ENCODE measurements around the gene MAP4K1. TPM values are rescaled to one million over a fixed set of nuclear protein-coding genes. Genes with fewer than 3 reads are reported as not detected.

The MAP4K1 gene
- total RNA-seq, 2 donors from 2014 or later, result 12.3 to 17.8 TPM

DNA sequence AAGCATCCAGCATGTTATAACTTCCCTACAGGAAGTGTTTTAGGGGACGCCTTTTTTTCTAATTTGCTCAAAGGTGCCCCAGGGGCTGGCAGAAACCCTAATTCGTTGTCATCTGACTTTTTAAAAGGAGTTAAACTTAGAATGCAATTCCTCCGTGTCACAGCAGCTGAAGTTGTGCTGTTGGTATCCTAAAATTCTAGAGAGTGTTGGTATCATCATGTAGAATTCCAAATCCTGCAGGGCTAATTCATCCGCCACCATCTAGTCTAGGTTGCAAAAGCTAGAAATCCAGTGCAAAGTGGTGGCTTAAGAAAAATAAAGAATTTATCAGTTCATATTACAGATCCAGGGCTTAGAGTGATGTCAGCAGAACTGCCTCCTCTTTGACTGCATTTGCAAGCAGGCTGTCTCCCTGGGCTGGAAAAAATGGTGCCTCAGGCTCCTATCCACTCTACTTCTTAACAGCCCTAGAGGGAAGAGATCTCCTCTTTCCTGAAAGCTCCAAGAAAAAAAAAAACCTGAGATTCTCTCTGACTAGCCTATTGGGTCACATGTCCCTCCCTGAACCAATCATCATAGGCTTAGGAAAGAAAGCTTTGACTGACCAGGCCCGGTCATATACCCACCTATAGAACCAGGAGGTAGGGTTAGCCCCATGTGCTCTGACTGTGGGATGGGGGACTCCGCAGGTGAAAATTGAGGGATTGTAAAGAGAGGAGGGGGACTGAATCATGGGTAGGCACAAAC, 73.0 kb downstream of the MAP4K1 start:
- no peaks in the 10 kb centered on the region for H3K9me3 Mint-ChIP-seq
- TF ChIP-seq, protein P1, sequence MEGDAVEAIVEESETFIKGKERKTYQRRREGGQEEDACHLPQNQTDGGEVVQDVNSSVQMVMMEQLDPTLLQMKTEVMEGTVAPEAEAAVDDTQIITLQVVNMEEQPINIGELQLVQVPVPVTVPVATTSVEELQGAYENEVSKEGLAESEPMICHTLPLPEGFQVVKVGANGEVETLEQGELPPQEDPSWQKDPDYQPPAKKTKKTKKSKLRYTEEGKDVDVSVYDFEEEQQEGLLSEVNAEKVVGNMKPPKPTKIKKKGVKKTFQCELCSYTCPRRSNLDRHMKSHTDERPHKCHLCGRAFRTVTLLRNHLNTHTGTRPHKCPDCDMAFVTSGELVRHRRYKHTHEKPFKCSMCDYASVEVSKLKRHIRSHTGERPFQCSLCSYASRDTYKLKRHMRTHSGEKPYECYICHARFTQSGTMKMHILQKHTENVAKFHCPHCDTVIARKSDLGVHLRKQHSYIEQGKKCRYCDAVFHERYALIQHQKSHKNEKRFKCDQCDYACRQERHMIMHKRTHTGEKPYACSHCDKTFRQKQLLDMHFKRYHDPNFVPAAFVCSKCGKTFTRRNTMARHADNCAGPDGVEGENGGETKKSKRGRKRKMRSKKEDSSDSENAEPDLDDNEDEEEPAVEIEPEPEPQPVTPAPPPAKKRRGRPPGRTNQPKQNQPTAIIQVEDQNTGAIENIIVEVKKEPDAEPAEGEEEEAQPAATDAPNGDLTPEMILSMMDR (conservative IDR thresholded peaks at IDR 0.05), result peak; percentile 71
- H3K27me3 Mint-ChIP-seq (ENCODE audit: insufficient read depth), result no peaks in the 10 kb centered on the region
- 74 to 81% methylated on average over 6 of the region's 6 CpGs for WGBS, 2 experiments (ENCODE audit: insufficient coverage in 1 of 2, insufficient read length in 1 of 2)
- H3K4me3 ChIP-seq (ENCODE audit: low read length), result no peak overlapping the region
- no peaks in the 10 kb centered on the region for H3K27me3 ChIP-seq (ENCODE audit: control insufficient read depth, insufficient read depth, low read length, poor library complexity, severe bottlenecking)
- H3K27ac Mint-ChIP-seq, result peak overlapping the region; percentile 44
- no peaks in the 10 kb centered on the region for H3K9me3 ChIP-seq (ENCODE audit: control insufficient read depth, low read length)
- peaks cover 4% of the 10 kb centered on the region for H3K4me1 Mint-ChIP-seq
- DNase-seq, result no peak
- no peak overlapping the region for H3K9ac ChIP-seq (ENCODE audit: extremely low read depth, low read length, poor library complexity, severe bottlenecking)
- H3K4me1 ChIP-seq (ENCODE audit: control insufficient read depth, insufficient read depth, low read length), result no peaks in the 10 kb centered on the region
- H3K36me3 Mint-ChIP-seq (ENCODE audit: low read depth), result no peaks in the 10 kb centered on the region
- H3K4me3 Mint-ChIP-seq, result no peak overlapping the region
- H3K36me3 ChIP-seq (ENCODE audit: control insufficient read depth, insufficient read depth, low read length), result no peaks in the 10 kb centered on the region
- no peak overlapping the region for H3K27ac ChIP-seq (ENCODE audit: low read depth, low read length)

DNA sequence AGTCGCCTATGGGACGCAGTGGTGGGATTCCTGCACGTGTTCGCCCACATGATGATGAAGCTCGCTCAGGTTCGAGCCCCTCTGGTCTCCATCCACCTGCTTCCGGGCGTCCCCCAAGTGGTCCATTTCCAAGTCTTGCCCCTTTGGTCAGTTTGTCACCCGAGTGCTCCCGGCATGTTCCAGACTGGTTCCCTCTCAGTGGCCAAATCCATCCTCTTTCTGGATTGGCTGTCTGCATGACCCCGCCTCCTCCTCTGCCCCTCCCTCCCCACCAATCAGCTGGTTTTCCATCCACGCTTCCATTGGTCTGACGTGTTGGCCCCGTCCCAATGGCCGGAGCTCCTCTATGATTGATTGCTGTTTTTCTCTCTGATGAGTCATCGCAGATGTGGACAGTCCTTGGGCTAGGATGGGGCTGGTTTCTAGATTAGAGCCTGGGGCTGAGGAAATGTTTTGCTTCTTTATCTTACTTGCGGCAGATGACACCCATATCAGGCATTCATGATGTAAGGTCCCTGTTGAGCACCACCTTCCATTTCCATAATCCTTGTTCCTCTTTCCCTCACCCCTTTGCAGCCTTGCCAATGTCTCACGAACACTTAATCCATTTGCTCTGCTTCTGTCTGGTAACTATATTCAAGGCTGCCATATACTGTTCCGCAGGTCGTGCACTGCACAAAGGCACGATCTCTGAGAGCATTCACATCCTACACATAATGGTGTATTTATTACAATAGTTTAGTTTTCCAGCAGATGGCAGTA, 73.8 kb downstream of the MAP4K1 start:
- Mint-ChIP-seq H3K4me3 (no peak overlapping the region), H3K36me3 (ENCODE audit: low read depth) (no peaks in the 10 kb centered on the region), H3K9me3 (no peaks in the 10 kb centered on the region), H3K27ac (no peak overlapping the region), H3K27me3 (ENCODE audit: insufficient read depth) (no peaks in the 10 kb centered on the region), H3K4me1 (peaks cover 4% of the 10 kb centered on the region)
- Histone ChIP-seq H3K4me1 (ENCODE audit: control insufficient read depth, insufficient read depth, low read length) (no peaks in the 10 kb centered on the region), H3K9ac (ENCODE audit: extremely low read depth, low read length, poor library complexity, severe bottlenecking) (no peak overlapping the region), H3K36me3 (ENCODE audit: control insufficient read depth, insufficient read depth, low read length) (no peaks in the 10 kb centered on the region), H3K4me3 (ENCODE audit: low read length) (no peak overlapping the region), H3K9me3 (ENCODE audit: control insufficient read depth, low read length) (no peaks in the 10 kb centered on the region), H3K27me3 (ENCODE audit: control insufficient read depth, insufficient read depth, low read length, poor library complexity, severe bottlenecking) (no peaks in the 10 kb centered on the region), H3K27ac (ENCODE audit: low read depth, low read length) (no peak overlapping the region)
- DNase-seq, result peak; percentile 75
- 91% methylated on average over 16 to 21 of the region's 21 CpGs for WGBS, 2 experiments (ENCODE audit: insufficient coverage in 1 of 2, insufficient read length in 1 of 2)
- TF ChIP-seq, protein P1 (conservative IDR thresholded peaks at IDR 0.05), result no peak

DNA sequence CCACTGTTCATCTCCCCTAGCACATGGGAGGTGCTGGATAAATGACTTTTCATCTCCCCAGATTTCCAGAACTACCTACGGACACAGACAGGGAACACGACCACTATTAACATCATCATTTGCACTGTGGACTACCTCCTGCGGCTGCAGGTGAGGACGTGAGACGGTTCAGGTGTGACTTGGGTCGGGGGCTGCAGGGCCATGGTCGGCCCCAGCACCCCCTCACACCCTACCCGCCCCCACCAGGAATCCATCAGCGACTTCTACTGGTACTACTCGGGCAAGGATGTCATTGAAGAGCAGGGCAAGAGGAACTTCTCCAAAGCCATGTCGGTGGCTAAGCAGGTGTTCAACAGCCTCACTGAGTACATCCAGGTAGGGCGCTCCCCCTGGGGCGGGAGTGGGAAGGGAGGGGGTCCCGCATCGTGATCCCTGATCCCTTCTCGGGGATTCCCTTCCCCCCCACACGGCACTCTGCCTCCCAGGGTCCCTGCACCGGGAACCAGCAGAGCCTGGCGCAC, 74.4 kb downstream of the MAP4K1 start:
- WGBS, 2 experiments (ENCODE audit: insufficient coverage in 1 of 2, insufficient read length in 1 of 2), result 94 to 97% methylated on average over 4 to 19 of the region's 19 CpGs
- H3K9me3 ChIP-seq (ENCODE audit: control insufficient read depth, low read length), result no peaks in the 10 kb centered on the region
- H3K36me3 ChIP-seq (ENCODE audit: control insufficient read depth, insufficient read depth, low read length), result no peaks in the 10 kb centered on the region
- H3K4me3 Mint-ChIP-seq, result no peak overlapping the region
- H3K9ac ChIP-seq (ENCODE audit: extremely low read depth, low read length, poor library complexity, severe bottlenecking), result no peak overlapping the region
- H3K27me3 ChIP-seq (ENCODE audit: control insufficient read depth, insufficient read depth, low read length, poor library complexity, severe bottlenecking), result no peaks in the 10 kb centered on the region
- DNase-seq, result no peak
- no peaks in the 10 kb centered on the region for H3K4me1 ChIP-seq (ENCODE audit: control insufficient read depth, insufficient read depth, low read length)
- H3K27ac ChIP-seq (ENCODE audit: low read depth, low read length), result no peak overlapping the region
- H3K36me3 Mint-ChIP-seq (ENCODE audit: low read depth), result no peaks in the 10 kb centered on the region
- H3K27ac Mint-ChIP-seq, result no peak overlapping the region
- H3K9me3 Mint-ChIP-seq, result no peaks in the 10 kb centered on the region
- peaks cover 4% of the 10 kb centered on the region for H3K4me1 Mint-ChIP-seq
- no peak overlapping the region for H3K4me3 ChIP-seq (ENCODE audit: low read length)
- TF ChIP-seq, protein P1 (conservative IDR thresholded peaks at IDR 0.05), result no peak
- no peaks in the 10 kb centered on the region for H3K27me3 Mint-ChIP-seq (ENCODE audit: insufficient read depth)
